GM11168 (cell line): Measurements from ENCODE around the gene KAT8.

Source experiments
- in situ Hi-C: fragments of 300-500 bp; cut with MboI; formaldehyde crosslinking; loops from one replicate; pipeline ENCODE4 v1.12.0; 2022; ENCODE audit warnings: low sequenced_read_pairs; ENCODE audit not compliant: unreplicated experiment

The KAT8 gene

GRCh38 chr16:31117384-31118222 lies at the start of gene KAT8:
Gene KAT8, plus strand, starts transcription at chr16:31117664. Its CDS starts 18 bp downstream, at chr16:31117682.
- in situ Hi-C loops, result no loop called here

- in situ Hi-C loops, result no loop called here
Observed at GRCh38 chr16:31071861-31072260, 45.6 kb upstream of the KAT8 start.

GRCh38 chr16:31072540-31073141 lies 44.8 kb upstream of the KAT8 start:
- in situ Hi-C loops, result no loop called here

GRCh38 chr16:31073142-31073969 lies 44.1 kb upstream of the KAT8 start:
- in situ Hi-C loops, result no loop called here

GRCh38 chr16:31073970-31074813 lies 43.3 kb upstream of the KAT8 start, which contains the start of the genes ZNF646 and ZNF668:
Gene ZNF646, plus strand, starts transcription at chr16:31074422. Its CDS starts 1,903 bp downstream, at chr16:31076325.
Gene ZNF668, minus strand, starts transcription at chr16:31074240. Its CDS starts 9,781 bp downstream, at chr16:31064459.
- in situ Hi-C loops, result no loop called here

- in situ Hi-C loops, result no loop called here
Observed at GRCh38 chr16:31074814-31075183, 42.7 kb upstream of the KAT8 start.

- in situ Hi-C loops, result no loop called here
Observed at GRCh38 chr16:31076319-31076718, 41.1 kb upstream of the KAT8 start.

GRCh38 chr16:31077024-31077423 lies 40.4 kb upstream of the KAT8 start:
- in situ Hi-C loops, result no loop called here

- in situ Hi-C loops, result no loop called here
Observed at GRCh38 chr16:31077592-31078396, 39.7 kb upstream of the KAT8 start.

- in situ Hi-C loops, result no loop called here
Observed at GRCh38 chr16:31078597-31079341, 38.7 kb upstream of the KAT8 start.

- in situ Hi-C loops, result no loop called here
Observed at GRCh38 chr16:31079342-31079944, 38.0 kb upstream of the KAT8 start.

- in situ Hi-C loops, result no loop called here
Observed at GRCh38 chr16:31080035-31080629, 37.3 kb upstream of the KAT8 start.

- in situ Hi-C loops, result no loop called here
Observed at GRCh38 chr16:31080756-31081419, 36.6 kb upstream of the KAT8 start.

- in situ Hi-C loops, result no loop called here
Observed at GRCh38 chr16:31081428-31082351, 35.8 kb upstream of the KAT8 start.

GRCh38 chr16:31082368-31083045 lies 35.0 kb upstream of the KAT8 start:
- in situ Hi-C loops, result no loop called here
